HUES48 (cell line): ENCODE measurements around the gene FOXO1.

ENCODE experiments used
- H3K27ac ChIP-seq: one replicate; pipeline ENCODE4 v1.7.0; 2013; ENCODE audit warnings: low read depth, low read length, inconsistent platforms
- H3K27me3 ChIP-seq: 2 replicates; pipeline ENCODE4 v1.6.1; 2013; ENCODE audit warnings: mild to moderate bottlenecking, low read length; ENCODE audit not compliant: control insufficient read depth, insufficient read depth
- H3K36me3 ChIP-seq: 2 replicates; pipeline ENCODE4 v1.6.1; 2013; ENCODE audit warnings: low read length; ENCODE audit not compliant: control insufficient read depth, insufficient read depth
- H3K4me1 ChIP-seq: 2 replicates; pipeline ENCODE4 v1.6.1; 2013; ENCODE audit warnings: mild to moderate bottlenecking, low read length; ENCODE audit not compliant: control insufficient read depth, insufficient read depth
- H3K4me3 ChIP-seq: 2 replicates; pipeline ENCODE4 v1.5.1; 2013; ENCODE audit warnings: mild to moderate bottlenecking, low read depth, low read length
- H3K9ac ChIP-seq: 2 replicates; pipeline ENCODE4 v1.6.1; 2013; ENCODE audit warnings: mild to moderate bottlenecking, low read depth, low read length, moderate library complexity
- H3K9me3 ChIP-seq: 2 replicates; pipeline ENCODE4 v1.6.1; 2013; ENCODE audit warnings: low read length; ENCODE audit not compliant: control insufficient read depth, insufficient read depth

The FOXO1 gene

DNA sequence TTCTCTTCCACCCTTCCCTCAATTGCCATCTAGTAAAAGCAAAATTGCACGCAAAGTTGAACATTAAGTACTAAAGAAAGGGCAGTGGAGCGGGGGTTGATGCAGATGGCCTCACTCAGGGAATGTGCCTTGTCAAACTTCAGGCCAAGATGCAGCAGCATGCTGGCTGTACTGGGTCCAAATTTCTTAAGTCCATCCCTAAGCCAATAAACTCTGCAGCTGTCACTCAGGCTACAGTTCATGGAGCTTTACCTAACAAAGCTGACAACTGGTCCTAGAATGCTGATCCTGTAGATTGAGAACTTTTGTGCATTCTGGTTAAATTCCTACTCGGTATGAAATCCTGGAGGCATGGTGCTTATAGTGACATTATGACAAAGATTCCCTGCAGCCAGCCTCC lies 88.4 kb downstream of the FOXO1 start:
- Histone ChIP-seq H3K9me3 (no peaks in the 10 kb centered on the region), H3K4me3 (no peak overlapping the region), H3K27me3 (no peaks in the 10 kb centered on the region), H3K4me1 (peaks cover 65% of the 10 kb centered on the region), H3K36me3 (no peaks in the 10 kb centered on the region), H3K27ac (no peak overlapping the region), H3K9ac (no peak overlapping the region)

DNA sequence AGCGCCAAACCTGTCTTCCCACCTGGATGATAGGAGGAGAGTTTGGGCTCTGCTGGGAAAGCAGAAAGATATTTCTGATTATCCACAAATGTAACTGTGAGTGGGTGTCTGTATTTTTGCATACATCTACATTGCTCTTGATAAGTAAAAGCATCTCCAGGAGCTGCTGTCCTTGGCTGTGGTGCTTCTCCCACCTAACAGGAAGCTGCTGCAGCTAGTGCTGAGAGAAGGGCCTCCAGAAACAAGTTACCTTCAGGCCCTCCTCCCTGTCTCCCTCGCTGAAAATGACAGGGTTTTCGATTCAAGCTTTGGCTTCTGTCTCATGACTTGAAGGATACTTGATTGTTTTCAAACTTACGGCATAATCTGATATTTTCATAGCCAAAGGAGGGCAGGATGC lies 90.1 kb downstream of the FOXO1 start:
- Histone ChIP-seq H3K4me1 (peaks cover 82% of the 10 kb centered on the region), H3K36me3 (no peaks in the 10 kb centered on the region), H3K9ac (no peak overlapping the region), H3K27ac (peak overlapping the region; percentile 19), H3K9me3 (no peaks in the 10 kb centered on the region), H3K4me3 (no peak overlapping the region), H3K27me3 (no peaks in the 10 kb centered on the region)

DNA sequence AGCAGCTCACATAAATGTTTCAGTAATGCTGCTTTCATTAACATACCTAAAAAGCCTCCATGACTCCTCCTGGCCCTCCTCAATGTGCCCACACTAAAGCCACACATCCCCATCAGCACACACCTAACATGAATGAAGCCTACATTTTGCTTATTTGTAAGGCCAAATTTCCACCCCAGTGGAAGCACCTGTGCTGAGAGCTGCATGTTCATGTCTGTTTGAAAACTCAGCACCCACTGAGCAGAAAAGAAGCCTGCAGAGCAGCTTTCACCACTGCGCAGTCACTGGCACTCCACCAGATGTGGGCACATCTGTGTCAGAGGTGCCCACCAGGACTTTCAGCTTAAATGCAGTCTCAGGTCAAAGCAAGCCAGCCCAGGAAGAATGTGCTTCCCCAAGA lies 93.5 kb downstream of the FOXO1 start:
- no peak overlapping the region for H3K27ac ChIP-seq
- H3K4me1 ChIP-seq = peaks cover 76% of the 10 kb centered on the region
- no peaks in the 10 kb centered on the region for H3K9me3 ChIP-seq
- H3K36me3 ChIP-seq = no peaks in the 10 kb centered on the region
- H3K27me3 ChIP-seq = no peaks in the 10 kb centered on the region
- H3K4me3 ChIP-seq = no peak overlapping the region
- no peak overlapping the region for H3K9ac ChIP-seq

DNA sequence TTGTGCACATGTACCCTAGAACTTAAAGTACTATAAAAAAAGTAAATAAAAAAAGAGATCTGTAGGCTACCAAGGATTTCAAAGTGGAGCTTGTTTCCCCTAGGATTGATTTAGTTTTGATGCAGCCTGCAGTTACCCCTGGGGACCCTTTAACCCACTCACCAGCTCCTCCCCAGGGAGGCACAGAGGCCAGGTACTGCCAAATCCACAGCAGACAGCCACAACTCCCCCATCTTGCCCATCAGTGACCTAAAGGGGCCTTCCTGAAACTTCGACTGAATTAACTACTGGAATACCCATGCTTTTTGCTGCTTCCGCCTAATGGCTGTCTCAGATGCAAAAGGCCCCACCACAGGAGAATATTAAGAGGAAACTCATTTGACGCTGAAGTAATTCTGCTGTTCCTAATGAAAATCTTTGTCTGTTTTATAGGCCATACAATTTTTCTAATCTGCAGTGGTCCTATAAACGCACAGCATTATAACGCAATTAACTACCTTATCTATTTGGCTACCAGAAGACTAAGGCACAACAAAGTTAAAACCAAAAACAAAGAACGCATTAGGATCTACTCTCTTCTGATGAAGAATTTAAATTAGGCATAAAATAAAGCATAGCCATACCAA lies 95.0 kb downstream of the FOXO1 start:
- H3K9ac ChIP-seq = no peak overlapping the region
- peak overlapping the region; percentile 1 for H3K27ac ChIP-seq
- H3K9me3 ChIP-seq = no peaks in the 10 kb centered on the region
- H3K4me3 ChIP-seq = no peak overlapping the region
- no peaks in the 10 kb centered on the region for H3K27me3 ChIP-seq
- H3K4me1 ChIP-seq = peaks cover 68% of the 10 kb centered on the region
- H3K36me3 ChIP-seq = no peaks in the 10 kb centered on the region

DNA sequence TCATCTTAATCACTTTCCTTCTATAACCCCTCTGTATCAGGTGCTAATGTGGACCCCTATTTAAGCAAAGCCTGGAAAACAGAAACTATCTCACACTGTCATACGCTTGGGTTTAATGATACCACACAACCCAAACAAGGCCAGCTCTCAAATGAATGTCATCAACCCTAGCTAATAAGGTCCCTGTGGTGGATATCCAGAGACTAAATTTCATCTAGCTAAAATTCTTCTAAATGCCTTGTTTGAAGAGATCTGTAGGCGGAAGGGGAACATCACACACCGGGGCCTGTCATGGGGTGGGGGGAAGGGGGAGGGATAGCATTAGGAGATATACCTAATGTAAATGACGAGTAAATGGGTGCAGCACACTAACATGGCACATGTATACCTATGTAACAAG lies 95.5 kb downstream of the FOXO1 start:
- Histone ChIP-seq H3K4me3 (no peak overlapping the region), H3K4me1 (peaks cover 69% of the 10 kb centered on the region), H3K9ac (no peak overlapping the region), H3K27me3 (no peaks in the 10 kb centered on the region), H3K36me3 (no peaks in the 10 kb centered on the region), H3K9me3 (no peaks in the 10 kb centered on the region), H3K27ac (no peak overlapping the region)

DNA sequence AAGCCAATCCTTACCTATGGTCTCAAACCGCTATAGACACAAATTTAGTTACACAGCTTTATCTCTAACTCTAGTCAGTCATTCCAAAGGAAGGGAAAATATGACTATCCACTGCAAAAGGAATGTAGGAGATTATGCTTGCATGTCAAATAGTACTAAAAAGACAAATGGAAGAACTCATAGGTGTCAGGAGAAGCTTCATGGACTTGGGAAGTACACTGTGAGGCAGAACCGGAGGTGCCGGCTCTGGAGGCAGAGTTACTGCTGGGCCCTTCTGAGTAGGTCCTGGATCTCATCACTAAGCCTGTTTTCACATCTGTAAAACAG lies 97.5 kb downstream of the FOXO1 start:
- Histone ChIP-seq H3K4me1 (peaks cover 76% of the 10 kb centered on the region), H3K4me3 (no peak overlapping the region), H3K9me3 (no peaks in the 10 kb centered on the region)

DNA sequence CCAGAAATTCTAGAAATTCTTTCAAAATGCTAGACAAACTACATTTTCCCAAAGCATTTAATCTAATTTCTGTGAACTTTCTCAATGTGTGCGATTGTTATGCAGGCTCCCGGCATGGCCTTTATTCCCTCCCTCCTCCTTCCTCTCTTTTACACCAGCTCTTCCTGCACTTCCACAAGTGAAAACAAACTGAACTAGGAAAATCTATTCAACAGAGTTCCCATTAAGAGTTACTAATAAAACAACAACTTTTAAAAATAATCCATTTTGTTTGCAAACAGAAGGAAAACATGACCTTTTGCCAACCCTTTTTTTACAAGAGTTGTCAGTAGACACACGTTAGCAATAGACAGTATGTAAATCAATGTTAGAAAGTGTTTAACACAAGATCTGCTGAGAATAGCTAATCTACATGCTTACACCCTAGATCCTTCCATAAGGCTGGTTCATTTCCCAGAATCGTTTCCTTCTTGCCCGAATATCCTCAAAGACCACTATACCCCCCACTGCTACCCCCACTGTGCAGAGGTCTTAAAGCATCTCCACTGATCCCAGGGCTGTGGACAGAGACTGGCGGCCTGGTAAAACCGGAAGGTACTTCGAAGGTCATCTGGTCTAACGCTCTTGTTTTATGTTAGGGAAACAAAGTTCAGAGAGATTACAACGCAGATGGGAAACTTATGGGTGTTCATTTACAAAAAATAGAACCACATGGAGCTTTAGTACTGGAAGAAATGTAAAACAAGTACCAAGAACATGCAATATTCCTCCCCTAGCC lies 98.0 kb downstream of the FOXO1 start:
- Histone ChIP-seq H3K9me3 (no peaks in the 10 kb centered on the region), H3K4me3 (no peak overlapping the region), H3K27ac (no peak overlapping the region), H3K27me3 (no peaks in the 10 kb centered on the region), H3K9ac (no peak overlapping the region), H3K4me1 (peaks cover 76% of the 10 kb centered on the region), H3K36me3 (no peaks in the 10 kb centered on the region)

More for the DNA sequence above, 97.5 kb downstream of the FOXO1 start:
- no peaks in the 10 kb centered on the region for H3K27me3 ChIP-seq
- no peak overlapping the region for H3K27ac ChIP-seq
- no peaks in the 10 kb centered on the region for H3K36me3 ChIP-seq
- H3K9ac ChIP-seq = no peak overlapping the region

DNA sequence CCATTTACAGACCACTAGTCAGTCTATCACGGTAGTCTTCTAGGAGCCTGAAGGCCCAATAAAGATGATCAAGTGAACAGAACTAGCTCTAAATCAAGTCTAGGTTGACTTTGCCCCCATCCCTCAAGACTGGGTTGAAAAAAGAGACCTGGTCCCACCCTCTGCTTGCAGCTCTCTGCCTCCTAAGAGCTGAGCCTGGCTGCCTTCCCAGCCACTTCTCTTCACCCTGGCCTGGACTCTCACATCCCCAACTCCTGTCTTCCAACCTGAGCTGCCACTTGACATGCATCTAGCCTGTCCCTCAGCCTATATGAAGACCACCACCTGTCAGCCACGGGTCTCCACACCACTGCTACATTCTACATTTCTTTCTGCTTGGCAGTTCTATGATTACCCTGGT lies 99.6 kb downstream of the FOXO1 start:
- no peaks in the 10 kb centered on the region for H3K9me3 ChIP-seq
- H3K27ac ChIP-seq = no peak overlapping the region
- H3K4me3 ChIP-seq = no peak overlapping the region
- no peak overlapping the region for H3K9ac ChIP-seq
- no peaks in the 10 kb centered on the region for H3K27me3 ChIP-seq
- H3K4me1 ChIP-seq = peaks cover 63% of the 10 kb centered on the region
- no peaks in the 10 kb centered on the region for H3K36me3 ChIP-seq

DNA sequence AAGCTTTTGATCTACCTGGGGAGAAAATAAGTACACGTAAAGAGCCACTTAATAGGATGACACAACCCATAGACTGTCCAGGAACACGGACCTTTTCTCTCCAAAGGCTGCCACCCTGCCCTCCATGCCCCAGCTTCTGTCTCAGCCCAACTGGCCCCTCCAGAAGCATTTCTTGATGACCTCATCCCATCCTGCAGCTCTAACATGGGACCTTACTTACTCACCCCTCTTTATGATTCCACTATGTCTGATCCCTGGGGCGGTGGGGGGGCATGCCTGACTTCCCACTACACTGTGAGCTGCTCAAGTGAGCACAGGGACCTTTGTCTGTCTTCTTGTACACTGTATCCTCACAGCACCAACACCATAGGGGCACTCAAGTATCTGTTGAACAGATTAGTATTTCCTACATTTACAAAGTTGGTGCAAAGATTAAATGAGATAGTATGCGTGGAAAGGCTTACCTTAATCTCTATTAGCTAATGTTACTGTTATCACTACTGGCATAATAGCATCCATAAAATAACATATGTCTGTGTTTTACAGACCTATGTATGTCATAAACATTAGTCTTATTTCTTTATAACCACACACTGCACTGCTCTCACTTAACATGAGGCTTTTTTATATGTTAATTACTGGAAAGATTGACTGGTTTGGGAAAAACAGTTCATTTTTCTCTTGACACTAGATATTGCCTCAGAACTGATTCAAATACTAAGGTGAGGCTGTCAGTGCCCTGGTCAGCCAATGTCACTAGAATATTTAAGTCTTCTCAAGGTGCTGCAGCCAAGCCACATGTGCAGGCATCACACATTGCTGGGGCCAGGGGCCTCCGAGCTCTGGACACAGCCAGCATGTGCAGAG lies 100.9 kb downstream of the FOXO1 start:
- peaks cover 52% of the 10 kb centered on the region for H3K4me1 ChIP-seq
- H3K9ac ChIP-seq = no peak overlapping the region
- H3K36me3 ChIP-seq = peaks cover 3% of the 10 kb centered on the region

DNA sequence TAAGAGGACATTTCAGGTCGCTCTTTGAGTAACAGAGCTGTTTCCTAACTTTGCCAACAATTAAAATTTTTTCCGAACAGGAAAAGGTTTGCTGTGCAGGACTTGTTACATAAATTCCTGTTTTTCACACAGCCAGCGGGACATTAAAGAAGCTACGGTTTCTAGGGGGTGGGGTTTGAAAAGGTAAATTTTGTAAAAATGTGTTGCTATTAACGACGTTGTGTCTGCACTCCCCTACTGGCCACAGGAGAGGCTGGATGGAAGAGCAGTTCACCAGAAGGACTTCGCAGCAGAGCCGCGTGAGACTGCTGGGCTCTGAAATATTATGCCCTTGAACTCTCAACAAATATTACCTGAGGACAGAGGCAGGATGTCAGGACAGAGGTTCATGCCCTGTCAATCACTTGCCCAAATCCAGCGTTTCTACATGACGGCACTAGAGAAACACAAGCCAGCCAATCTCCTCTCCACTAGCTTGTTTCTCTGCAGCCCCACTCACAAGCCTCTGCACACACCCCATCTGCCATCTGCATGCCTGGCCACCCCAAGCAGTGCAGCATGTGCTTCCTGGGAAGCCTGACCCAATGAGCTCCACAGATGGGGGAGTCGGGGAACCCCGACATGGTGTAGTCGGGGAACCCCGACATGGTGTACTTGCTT lies 102.0 kb downstream of the FOXO1 start:
- H3K4me3 ChIP-seq = no peak overlapping the region
- 0 out of 2 replicates have a peak overlapping the region, but pooled peaks have one; percentile 0 for H3K9ac ChIP-seq
- H3K4me1 ChIP-seq = peaks cover 51% of the 10 kb centered on the region
- H3K27me3 ChIP-seq = no peaks in the 10 kb centered on the region
- no peaks in the 10 kb centered on the region for H3K9me3 ChIP-seq
- peaks cover 13% of the 10 kb centered on the region for H3K36me3 ChIP-seq
- H3K27ac ChIP-seq = no peak overlapping the region

More for the DNA sequence above, 100.9 kb downstream of the FOXO1 start:
- no peaks in the 10 kb centered on the region for H3K9me3 ChIP-seq
- H3K27ac ChIP-seq = no peak overlapping the region
- no peaks in the 10 kb centered on the region for H3K27me3 ChIP-seq
- no peak overlapping the region for H3K4me3 ChIP-seq
